ENCODE results near the gene TRIM2. TPM values are rescaled to one million over a fixed set of nuclear protein-coding genes. Genes with fewer than 3 reads are reported as not detected.

The TRIM2 gene
- total and polyA plus RNA-seq, 2 experiments from 2014 or later, result 22.0 to 61.5 TPM

DNA sequence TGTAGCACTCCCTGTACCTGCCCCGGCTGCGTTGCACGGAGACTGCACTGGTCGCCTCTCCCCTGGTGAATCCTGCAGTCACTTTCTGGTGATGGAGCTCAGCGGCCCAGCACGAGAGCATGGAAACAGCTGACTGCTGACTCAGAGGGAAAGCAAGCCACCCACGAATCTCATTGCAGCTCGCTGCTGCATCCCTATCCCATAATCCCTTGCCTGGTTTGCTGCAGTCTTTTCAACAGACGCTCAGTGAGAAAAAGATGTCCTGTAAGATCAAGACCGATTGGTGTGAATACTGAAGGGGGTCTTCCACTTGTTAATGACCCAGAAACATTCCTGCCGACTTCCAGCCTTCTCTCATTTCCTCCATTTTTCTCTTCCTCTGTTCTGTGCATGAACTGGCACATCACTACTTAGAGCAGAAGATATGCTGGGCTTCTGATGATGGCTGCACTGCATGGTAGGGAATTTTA is 52.9 kb downstream of the TRIM2 start:
- ATAC-seq, result peak; percentile 71

DNA sequence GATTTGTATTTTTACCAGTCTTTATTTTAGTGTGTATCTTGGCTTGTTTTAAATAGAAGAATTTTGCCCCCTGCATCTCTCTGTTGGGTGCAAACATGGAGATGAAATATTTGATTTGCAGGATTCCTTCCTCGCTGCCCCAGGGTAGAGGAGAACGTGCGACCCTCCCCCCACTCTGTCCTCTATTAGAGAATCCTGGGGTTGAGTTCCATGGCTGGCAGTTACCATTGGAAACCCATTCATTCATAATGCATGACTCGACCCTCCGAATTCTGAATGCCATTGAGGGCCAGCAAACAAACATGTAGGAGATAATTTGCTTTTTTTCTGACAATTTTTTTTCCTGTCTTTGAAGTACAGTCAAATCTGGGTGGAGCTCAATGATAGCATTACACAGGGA is 53.7 kb downstream of the TRIM2 start:
- H3K36me3 Mint-ChIP-seq (ENCODE audit: low read depth), result peaks cover 15% of the 10 kb centered on the region; the same call in 2 of the 3 replicates
- Histone ChIP-seq H3K4me1 (ENCODE audit: insufficient read depth) (peaks cover 67% of the 10 kb centered on the region), H2AFZ (no peak overlapping the region), H3F3A (replicated peaks; ENCODE audit: low read depth) (0 out of 2 replicates have a peak, but pooled peaks cover 4% of the 10 kb centered on the region), H3K4me3 (peak overlapping the region; percentile 44), H3K36me3 (ENCODE audit: insufficient read depth) (no peaks in the 10 kb centered on the region), H3K9me2 (ENCODE audit: insufficient read depth) (no peaks in the 10 kb centered on the region), H3K4me2 (peak overlapping the region; percentile 53), H4K20me1 (replicated peaks; ENCODE audit: insufficient read depth) (no peaks in the 10 kb centered on the region), H3K79me2 (replicated peaks; ENCODE audit: insufficient read depth) (peaks cover 26% of the 10 kb centered on the region), H3K27me3 (ENCODE audit: insufficient read depth) (no peaks in the 10 kb centered on the region), H3K27ac (ENCODE audit: low read depth) (peak overlapping the region; percentile 91)
- ATAC-seq, result peak; percentile 71
- H3K4me3 Mint-ChIP-seq, result no peak overlapping the region
- no peak overlapping the region for H3K27ac Mint-ChIP-seq
- TF ChIP-seq POLR2AphosphoS5 (IDR thresholded peaks at IDR 0.05; ENCODE audit: low read depth) (no peak), NANOG (IDR thresholded peaks at IDR 0.05; ENCODE audit: borderline replicate concordance) (no peak), JUNB (IDR thresholded peaks at IDR 0.05; ENCODE audit: unreplicated experiment) (no peak), CTCF (conservative IDR thresholded peaks at IDR 0.05; ENCODE audit: low read depth in 2 of 2) (no peak), ZNF462 (CRISPR knock-in tag; IDR thresholded peaks at IDR 0.05) (no peak), ZNF114 (CRISPR knock-in tag; IDR thresholded peaks at IDR 0.05) (no peak)
- TF ChIP-seq, protein P1, sequence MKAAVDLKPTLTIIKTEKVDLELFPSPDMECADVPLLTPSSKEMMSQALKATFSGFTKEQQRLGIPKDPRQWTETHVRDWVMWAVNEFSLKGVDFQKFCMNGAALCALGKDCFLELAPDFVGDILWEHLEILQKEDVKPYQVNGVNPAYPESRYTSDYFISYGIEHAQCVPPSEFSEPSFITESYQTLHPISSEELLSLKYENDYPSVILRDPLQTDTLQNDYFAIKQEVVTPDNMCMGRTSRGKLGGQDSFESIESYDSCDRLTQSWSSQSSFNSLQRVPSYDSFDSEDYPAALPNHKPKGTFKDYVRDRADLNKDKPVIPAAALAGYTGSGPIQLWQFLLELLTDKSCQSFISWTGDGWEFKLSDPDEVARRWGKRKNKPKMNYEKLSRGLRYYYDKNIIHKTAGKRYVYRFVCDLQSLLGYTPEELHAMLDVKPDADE (IDR thresholded peaks at IDR 0.05), result no peak
- peaks cover 2% of the 10 kb centered on the region for H3K27me3 Mint-ChIP-seq (ENCODE audit: insufficient read depth, low read depth, poor library complexity)
- 0 out of 3 replicates have a peak, but pooled peaks cover 7% of the 10 kb centered on the region for H3K9me3 Mint-ChIP-seq
- peaks cover 47% of the 10 kb centered on the region for H3K4me1 Mint-ChIP-seq
- DNase-seq (ENCODE audit: low spot score), result peak; percentile 80

More for the DNA sequence above, 52.9 kb downstream of the TRIM2 start:
- 0 out of 3 replicates have a peak, but pooled peaks cover 3% of the 10 kb centered on the region for H3K9me3 Mint-ChIP-seq
- peaks cover 45% of the 10 kb centered on the region for H3K4me1 Mint-ChIP-seq
- no peaks in the 10 kb centered on the region for H3K36me3 ChIP-seq (ENCODE audit: insufficient read depth)
- peak overlapping the region; percentile 44 for H3K4me3 ChIP-seq
- H3K27me3 Mint-ChIP-seq (ENCODE audit: insufficient read depth, low read depth, poor library complexity), result peaks cover 2% of the 10 kb centered on the region
- H3K36me3 Mint-ChIP-seq (ENCODE audit: low read depth), result peaks cover 8% of the 10 kb centered on the region; the same call in 2 of the 3 replicates
- H3K27me3 ChIP-seq (ENCODE audit: insufficient read depth), result no peaks in the 10 kb centered on the region
- H3K4me3 Mint-ChIP-seq, result no peak overlapping the region
- H3K4me2 ChIP-seq, result peak overlapping the region; percentile 53
- peaks cover 67% of the 10 kb centered on the region for H3K4me1 ChIP-seq (ENCODE audit: insufficient read depth)
- DNase-seq (ENCODE audit: low spot score), result peak; percentile 74
- no peak overlapping the region for H2AFZ ChIP-seq
- H3K9me2 ChIP-seq (ENCODE audit: insufficient read depth), result no peaks in the 10 kb centered on the region
- TF ChIP-seq POLR2AphosphoS5 (IDR thresholded peaks at IDR 0.05; ENCODE audit: low read depth), result 0 out of 2 replicates have a peak, but pooled peaks have one; percentile 12
- TF ChIP-seq ZNF114 (CRISPR knock-in tag; IDR thresholded peaks at IDR 0.05), result no peak
- TF ChIP-seq CREB1 (CRISPR knock-in tag; IDR thresholded peaks at IDR 0.05; ENCODE audit: low read depth), result peak; percentile 55; the same call in 1 of the 2 replicates
- 0 out of 2 replicates have a peak, but pooled peaks cover 4% of the 10 kb centered on the region for H3F3A ChIP-seq (replicated peaks; ENCODE audit: low read depth)
- H3K79me2 ChIP-seq (replicated peaks; ENCODE audit: insufficient read depth), result peaks cover 19% of the 10 kb centered on the region
- H3K27ac ChIP-seq (ENCODE audit: low read depth), result peak overlapping the region; percentile 91
- H4K20me1 ChIP-seq (replicated peaks; ENCODE audit: insufficient read depth), result no peaks in the 10 kb centered on the region
- H3K27ac Mint-ChIP-seq, result no peak overlapping the region
